ENCODE measurements around the gene STK38. TPM values are rescaled to one million over a fixed set of nuclear protein-coding genes. Genes with fewer than 3 reads are reported as not detected.

The STK38 gene
- total and polyA plus RNA-seq, 2 of the 4 experiments (the other 2 are of a cell fraction) = 10.6 to 19.7 TPM

- Histone ChIP-seq H3K4me1 (ENCODE audit: control insufficient read depth, insufficient read depth, low read length) (peaks cover 1% of the 10 kb centered on the region; the same call in 1 of the 2 replicates), H3K23ac (ENCODE audit: low read depth, low read length) (no peak overlapping the region), H3K36me3 (ENCODE audit: control insufficient read depth, insufficient read depth, low read length) (no peaks in the 10 kb centered on the region), H3K9ac (ENCODE audit: low read depth, low read length) (no peak overlapping the region), H3K4me2 (ENCODE audit: low read depth, low read length) (no peak overlapping the region), H4K8ac (ENCODE audit: low read depth in 2 of 2, low read length in 2 of 2) (no peak overlapping the region), H4K20me1 (ENCODE audit: insufficient read depth, low read length) (no peaks in the 10 kb centered on the region), H3K9me3 (ENCODE audit: control insufficient read depth, insufficient read depth, low read length) (no peaks in the 10 kb centered on the region), H3K14ac (replicated peaks; ENCODE audit: low read depth, low read length) (no peak overlapping the region), H3K9me1 (ENCODE audit: insufficient read depth, low read length) (no peaks in the 10 kb centered on the region), H3K79me1 (ENCODE audit: low read depth in 1 of 2, low read length in 2 of 2) (no peaks in the 10 kb centered on the region), H3K27ac (ENCODE audit: insufficient read depth, low read length) (no peak overlapping the region), H3K4me3 (ENCODE audit: insufficient read depth, low read depth, low read length) (no peak overlapping the region), H2AFZ (replicated peaks; ENCODE audit: low read length, poor library complexity) (no peak overlapping the region), H2BK15ac (ENCODE audit: low read depth, low read length) (no peak overlapping the region), H3K4ac (ENCODE audit: low read depth, low read length) (no peak overlapping the region), H2AK5ac (ENCODE audit: low read depth, low read length) (no peak overlapping the region), H3K56ac (ENCODE audit: extremely low read depth, insufficient read depth, low read length) (no peak overlapping the region), H2AK9ac (replicated peaks; ENCODE audit: low read depth, low read length, poor library complexity) (no peak overlapping the region), H2BK120ac (ENCODE audit: low read depth, low read length) (no peak overlapping the region), H4K91ac (ENCODE audit: insufficient read depth, low read depth, low read length) (no peak overlapping the region), H2BK20ac (ENCODE audit: low read depth, low read length) (no peak overlapping the region), H3K18ac (ENCODE audit: low read depth, low read length) (no peak overlapping the region), H3K27me3 (ENCODE audit: control insufficient read depth, insufficient read depth, low read length) (no peaks in the 10 kb centered on the region), H2BK5ac (ENCODE audit: low read depth, low read length, poor library complexity, severe bottlenecking) (no peak overlapping the region), H4K5ac (ENCODE audit: low read depth, low read length) (no peak overlapping the region)
- WGBS, 2 experiments (ENCODE audit: extremely low coverage in 2 of 2, insufficient read length in 1 of 2) = 80% methylated on average over 2 of the region's 5 CpGs; no CpG with 5 or more reads in 1 of the 2 experiments
- DNase-seq = no peak
- no TSS peak for BruUV-seq (replicated peaks)
- dilution Hi-C loops (cut with HindIII; ENCODE audit: low sequenced_read_pairs, unreplicated experiment) = no loop called here
- POLR2A ChIA-PET (ENCODE audit: unreplicated experiment) = no interaction called here
- CTCF ChIA-PET = no interaction called here
- ATAC-seq (ENCODE audit: low read depth) = no peak
- TF ChIP-seq ELK1 (IDR thresholded peaks at IDR 0.05; ENCODE audit: borderline replicate concordance, low read depth, low read length) = no peak
- TF ChIP-seq POLR2A (IDR thresholded peaks at IDR 0.05; ENCODE audit: low read depth, low read length) = no peak
- no peak for TF ChIP-seq MAFK (IDR thresholded peaks at IDR 0.05; ENCODE audit: low read depth, low read length)
- TF ChIP-seq CEBPB (IDR thresholded peaks at IDR 0.05; ENCODE audit: low read depth, low read length) = no peak
- no peak for TF ChIP-seq RCOR1 (IDR thresholded peaks at IDR 0.05; ENCODE audit: insufficient replicate concordance, low read length)
- no peak for TF ChIP-seq BHLHE40 (IDR thresholded peaks at IDR 0.05; ENCODE audit: low read depth, low read length)
- TF ChIP-seq RFX5 (IDR thresholded peaks at IDR 0.05; ENCODE audit: low read depth, low read length) = no peak
- no peak for TF ChIP-seq CTCF (conservative IDR thresholded peaks at IDR 0.05; ENCODE audit: low read depth, low read length)
- intact Hi-C loops (cut with micrococcal nuclease) = no loop called here
- in situ Hi-C loops (cut with MboI; ENCODE audit: low sequenced_read_pairs) = no loop called here
These were observed 9.0 kb upstream of the STK38 start for GRCh38 chr6:36556281-36556680.
